Sigmoid colon (tissue), 7 donors: ENCODE data around the gene POGZ. TPM values are rescaled to one million over a fixed set of nuclear protein-coding genes. Genes with fewer than 3 reads are reported as not detected.

Experiments
- DNase-seq: peaks from one replicate; pipeline ENCODE4 v3.0.0-alpha.2; 2019
- H3K27ac ChIP-seq, 4 donors: fragments of 200-600 bp; sonication (generic); one replicate each; pipeline ENCODE4 v1.5.1; 2016 to 2019; ENCODE audit warnings: mild to moderate bottlenecking in 1 of 4
- H3K27me3 ChIP-seq, 3 donors: fragments of 200-600 bp; sonication (generic); one replicate each; pipeline ENCODE4 v1.5.1; 2019; ENCODE audit warnings: mild to moderate bottlenecking in 1 of 3
- H3K36me3 ChIP-seq, 4 donors: fragments of 200-600 bp; sonication (generic); one replicate each; pipeline ENCODE4 v1.5.1; 2016 to 2019
- H3K4me1 ChIP-seq, 4 donors: fragments of 200-600 bp; sonication (generic); one replicate each; pipeline ENCODE4 v1.5.1; 2017 to 2019
- H3K4me3 ChIP-seq, 4 donors: fragments of 200-600 bp; sonication (generic); one replicate each; pipeline ENCODE4 v1.5.1; 2017 to 2019; ENCODE audit warnings: mild to moderate bottlenecking in 2 of 4, moderate library complexity in 1 of 4
- H3K9me3 ChIP-seq, 4 donors: fragments of 200-600 bp in 3 of 4; sonication (generic) in 3 of 4; one replicate each; pipeline versions ENCODE4 v1.5.1 to v1.6.1; 2013 to 2019
- EP300 ChIP-seq, 4 donors: sonication (generic); formaldehyde crosslinking; IDR thresholded peaks; one replicate each; pipeline ENCODE4 v1.6.1; 2017; ENCODE audit warnings: antibody characterized with exemption in 4 of 4
- POLR2A ChIP-seq, 2 donors: fragments of 450-650 bp; IDR thresholded peaks; one replicate each; pipeline ENCODE4 v1.6.1; 2016; ENCODE audit warnings: antibody characterized with exemption in 2 of 2, mild to moderate bottlenecking in 2 of 2, moderate library complexity in 2 of 2
- POLR2AphosphoS5 ChIP-seq, 4 donors: sonication (generic); formaldehyde crosslinking; IDR thresholded peaks; one replicate each; pipeline ENCODE4 v1.6.1; 2017; ENCODE audit warnings: antibody characterized with exemption in 4 of 4
- WGBS, 2 donors: extraction: QIAGEN DNeasy Blood & Tissue Kit; methylation state at CpG; one replicate each; pipeline ENCODE4 v1.1.7; 2013; 5-methylcytosine and 5-hydroxymethylcytosine counted together
- intact Hi-C: fragments of 100-400 bp; cut with DNase I; formaldehyde crosslinking; loops from one replicate; pipeline ENCODE4 v1.15.1; 2023
- polyA plus RNA-seq, 3 donors: library from polyadenylated mRNA; stranded (reverse); fragments of 200-250 nt; gene quantifications; one replicate each; pipeline ENCODE4 v1.2.3, GENCODE V29; 2013
- total RNA-seq, 4 donors: library from RNA; depleted of rRNA; stranded (reverse); fragments of >200 nt; gene quantifications; one replicate each; pipeline ENCODE4 v1.1.0, GENCODE V29; 2016
- TF ChIP-seq, protein P1 (sequence below), 4 experiments: fragments of 450-650 bp in 3 of 4; fragments of 200-600 bp in 1 of 4; IDR thresholded peaks; one replicate each; pipeline ENCODE4 v1.5.1; 2016 to 2019; ENCODE audit warnings: antibody characterized with exemption in 4 of 4, mild to moderate bottlenecking in 3 of 4, moderate library complexity in 2 of 4
- donor health status: healthy with polysubstance abuse.
- donor health status: Bipolar disorder and iron deficiency.
- donor health status: healthy.

Gene POGZ
- total and polyA plus RNA-seq, 7 donors: 7.2 to 75.3 (median 40.6) TPM

- Histone ChIP-seq H3K36me3 (no peaks in the 10 kb centered on the region), H3K9me3 (no peaks in the 10 kb centered on the region), H3K4me3 (no peak overlapping the region), H3K27me3 (no peaks in the 10 kb centered on the region), H3K27ac (no peak overlapping the region), H3K4me1 (peaks cover 0 to 9% (median 6%) of the 10 kb centered on the region in 4 donors)
- intact Hi-C loops: no loop called here
- 73 to 91% methylated on average over 5 of the region's 5 CpGs for WGBS, 2 donors
- no peak for DNase-seq
- TF ChIP-seq, protein P1, sequence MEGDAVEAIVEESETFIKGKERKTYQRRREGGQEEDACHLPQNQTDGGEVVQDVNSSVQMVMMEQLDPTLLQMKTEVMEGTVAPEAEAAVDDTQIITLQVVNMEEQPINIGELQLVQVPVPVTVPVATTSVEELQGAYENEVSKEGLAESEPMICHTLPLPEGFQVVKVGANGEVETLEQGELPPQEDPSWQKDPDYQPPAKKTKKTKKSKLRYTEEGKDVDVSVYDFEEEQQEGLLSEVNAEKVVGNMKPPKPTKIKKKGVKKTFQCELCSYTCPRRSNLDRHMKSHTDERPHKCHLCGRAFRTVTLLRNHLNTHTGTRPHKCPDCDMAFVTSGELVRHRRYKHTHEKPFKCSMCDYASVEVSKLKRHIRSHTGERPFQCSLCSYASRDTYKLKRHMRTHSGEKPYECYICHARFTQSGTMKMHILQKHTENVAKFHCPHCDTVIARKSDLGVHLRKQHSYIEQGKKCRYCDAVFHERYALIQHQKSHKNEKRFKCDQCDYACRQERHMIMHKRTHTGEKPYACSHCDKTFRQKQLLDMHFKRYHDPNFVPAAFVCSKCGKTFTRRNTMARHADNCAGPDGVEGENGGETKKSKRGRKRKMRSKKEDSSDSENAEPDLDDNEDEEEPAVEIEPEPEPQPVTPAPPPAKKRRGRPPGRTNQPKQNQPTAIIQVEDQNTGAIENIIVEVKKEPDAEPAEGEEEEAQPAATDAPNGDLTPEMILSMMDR (IDR thresholded peaks at IDR 0.05): no peak
- no peak for TF ChIP-seq EP300 (IDR thresholded peaks at IDR 0.05)
- no peak for TF ChIP-seq POLR2A (IDR thresholded peaks at IDR 0.05)
- TF ChIP-seq POLR2AphosphoS5 (IDR thresholded peaks at IDR 0.05): no peak
Observed at GRCh38 chr1:151499365-151499764, 40.1 kb upstream of the POGZ start.

- WGBS, 2 donors: 71 to 88% methylated on average over 1 of the region's 1 CpG
- Histone ChIP-seq H3K36me3 (no peaks in the 10 kb centered on the region), H3K4me1 (peaks cover 0 to 10% (median 7%) of the 10 kb centered on the region in 4 donors), H3K4me3 (no peak overlapping the region), H3K27ac (peak overlapping the region in 1 of 4 donors; percentile 4), H3K9me3 (no peaks in the 10 kb centered on the region), H3K27me3 (no peaks in the 10 kb centered on the region)
- intact Hi-C loops: no loop called here
- no peak for DNase-seq
- TF ChIP-seq POLR2A (IDR thresholded peaks at IDR 0.05): no peak
- no peak for TF ChIP-seq EP300 (IDR thresholded peaks at IDR 0.05)
Observed at GRCh38 chr1:151495316-151495715, 36.0 kb upstream of the POGZ start.

GRCh38 chr1:151494741-151495281 is 35.5 kb upstream of the POGZ start:
- no peaks in the 10 kb centered on the region for H3K9me3 ChIP-seq
- 0 to 7% methylated on average over 1 of the region's 1 CpG for WGBS, 2 donors
- H3K36me3 ChIP-seq: no peaks in the 10 kb centered on the region

DNA sequence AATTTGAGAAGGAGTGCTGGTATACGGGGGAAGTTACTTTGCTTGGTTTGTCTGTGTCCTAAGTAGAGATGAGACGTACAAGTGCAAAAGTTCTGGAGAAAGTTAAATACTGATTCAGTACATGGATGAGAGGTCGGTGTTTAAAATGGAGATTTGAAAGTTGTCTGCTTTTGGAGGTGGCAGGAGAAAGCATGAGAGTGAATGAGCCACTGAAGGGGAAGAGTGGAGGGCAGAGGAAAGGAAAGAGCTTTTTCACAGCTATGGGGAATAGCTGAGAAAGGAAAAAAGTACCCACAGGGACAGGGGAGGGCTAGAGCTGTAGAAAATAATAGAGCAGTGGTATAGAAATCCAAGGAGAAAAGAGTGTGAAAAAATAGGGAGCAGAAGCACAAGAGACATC is 33.7 kb upstream of the POGZ start:
- DNase-seq: no peak
- H3K4me3 ChIP-seq: no peak overlapping the region
- intact Hi-C loops: no loop called here
- no peaks in the 10 kb centered on the region for H3K27me3 ChIP-seq
- TF ChIP-seq POLR2AphosphoS5 (IDR thresholded peaks at IDR 0.05) (no peak), EP300 (IDR thresholded peaks at IDR 0.05) (no peak), POLR2A (IDR thresholded peaks at IDR 0.05) (no peak)
- TF ChIP-seq, protein P1 (IDR thresholded peaks at IDR 0.05): no peak
- WGBS, 2 donors: 78 to 95% methylated on average over 3 of the region's 3 CpGs
- no peak overlapping the region for H3K27ac ChIP-seq
- H3K36me3 ChIP-seq: no peaks in the 10 kb centered on the region
- H3K4me1 ChIP-seq: peaks cover 0 to 10% (median 7%) of the 10 kb centered on the region in 4 donors
- no peaks in the 10 kb centered on the region for H3K9me3 ChIP-seq

More at GRCh38 chr1:151494741-151495281, 35.5 kb upstream of the POGZ start:
- H3K27ac ChIP-seq: peak overlapping the region in 2 of 4 donors; percentile 4 to 27
- TF ChIP-seq POLR2AphosphoS5 (IDR thresholded peaks at IDR 0.05): peak in 2 of 4 donors; percentile 11 to 23
- TF ChIP-seq, protein P1 (IDR thresholded peaks at IDR 0.05): no peak
- no peak for DNase-seq
- H3K4me1 ChIP-seq: peaks cover 0 to 10% (median 7%) of the 10 kb centered on the region in 4 donors
- intact Hi-C loops: no loop called here
- H3K4me3 ChIP-seq: no peak overlapping the region
- no peaks in the 10 kb centered on the region for H3K27me3 ChIP-seq

DNA sequence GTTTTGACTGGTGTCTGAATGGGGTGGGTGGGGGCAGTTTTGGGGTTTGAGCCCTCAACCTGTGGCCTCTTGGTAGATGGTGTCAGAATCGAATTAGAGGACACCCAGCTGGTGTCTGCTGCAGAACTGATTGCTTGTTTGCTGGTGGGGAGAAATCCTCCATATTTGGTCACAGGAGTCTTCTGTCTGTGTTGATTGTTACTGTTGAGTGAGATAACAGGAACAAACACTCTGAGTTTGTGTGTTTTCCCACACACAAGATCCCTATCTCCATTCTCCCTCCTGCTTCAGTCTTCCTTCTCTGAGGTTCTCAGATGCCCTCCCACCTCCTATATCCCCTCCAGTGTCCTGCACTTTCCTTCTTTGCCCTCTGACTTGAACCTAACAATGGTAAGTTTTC is 32.8 kb upstream of the POGZ start:
- no peaks in the 10 kb centered on the region for H3K27me3 ChIP-seq
- H3K4me3 ChIP-seq: no peak overlapping the region
- WGBS, 2 donors: 68 to 71% methylated on average over 1 of the region's 1 CpG
- no peaks in the 10 kb centered on the region for H3K36me3 ChIP-seq
- no peaks in the 10 kb centered on the region for H3K9me3 ChIP-seq
- no peak for TF ChIP-seq POLR2A (IDR thresholded peaks at IDR 0.05)
- TF ChIP-seq EP300 (IDR thresholded peaks at IDR 0.05): no peak
- TF ChIP-seq, protein P1 (IDR thresholded peaks at IDR 0.05): no peak
- no peak for TF ChIP-seq POLR2AphosphoS5 (IDR thresholded peaks at IDR 0.05)
- intact Hi-C loops: no loop called here
- DNase-seq: no peak
- no peak overlapping the region for H3K27ac ChIP-seq
- H3K4me1 ChIP-seq: peaks cover 0 to 10% (median 7%) of the 10 kb centered on the region in 4 donors
